AG09319 (cell line): ENCODE measurements around the gene TBC1D1.

ENCODE experiments used
- DNase-seq: peaks from one replicate; pipeline ENCODE4 v3.0.0-alpha.2; 2010; ENCODE audit warnings: low read depth; ENCODE audit errors: extremely low read depth
- CTCF ChIP-seq: IDR thresholded peaks from 2 replicates; pipeline ENCODE4 v1.5.1; 2011; ENCODE audit warnings: low read depth, mild to moderate bottlenecking, inconsistent platforms, low read length, moderate library complexity

The TBC1D1 gene

GRCh38 chr4:37860266-37860665 lies 30.6 kb upstream of the TBC1D1 start:
- no peak for TF ChIP-seq CTCF
- DNase-seq = no peak

GRCh38 chr4:37862961-37863360 lies 27.9 kb upstream of the TBC1D1 start:
- no peak for TF ChIP-seq CTCF
- no peak for DNase-seq

- no peak for DNase-seq
Observed at GRCh38 chr4:37864786-37865185, 26.1 kb upstream of the TBC1D1 start.

GRCh38 chr4:37865450-37865849 lies 25.4 kb upstream of the TBC1D1 start:
- no peak for TF ChIP-seq CTCF
- no peak for DNase-seq

More at GRCh38 chr4:37864786-37865185, 26.1 kb upstream of the TBC1D1 start:
- no peak for TF ChIP-seq CTCF

GRCh38 chr4:37867102-37867501 lies 23.8 kb upstream of the TBC1D1 start:
- no peak for TF ChIP-seq CTCF

GRCh38 chr4:37868238-37868637 lies 22.6 kb upstream of the TBC1D1 start:
- no peak for TF ChIP-seq CTCF

More at GRCh38 chr4:37867102-37867501, 23.8 kb upstream of the TBC1D1 start:
- no peak for DNase-seq

GRCh38 chr4:37872310-37872988 lies 18.4 kb upstream of the TBC1D1 start:
- DNase-seq = no peak
- no peak for TF ChIP-seq CTCF

More at GRCh38 chr4:37868238-37868637, 22.6 kb upstream of the TBC1D1 start:
- DNase-seq = no peak
